AG09319 (cell line): ENCODE results near the gene SLC19A1.
"Not testable (repeated sequence)": the region's sequence is repeated elsewhere in the genome, so short reads cannot be mapped to it uniquely, and the experiment has no call there.

Source experiments
- DNase-seq: peaks from one replicate; pipeline ENCODE4 v3.0.0-alpha.2; 2010; ENCODE audit warnings: low read depth; ENCODE audit errors: extremely low read depth
- CTCF ChIP-seq: IDR thresholded peaks from 2 replicates; pipeline ENCODE4 v1.5.1; 2011; ENCODE audit warnings: low read depth, mild to moderate bottlenecking, inconsistent platforms, low read length, moderate library complexity

The SLC19A1 gene

DNA sequence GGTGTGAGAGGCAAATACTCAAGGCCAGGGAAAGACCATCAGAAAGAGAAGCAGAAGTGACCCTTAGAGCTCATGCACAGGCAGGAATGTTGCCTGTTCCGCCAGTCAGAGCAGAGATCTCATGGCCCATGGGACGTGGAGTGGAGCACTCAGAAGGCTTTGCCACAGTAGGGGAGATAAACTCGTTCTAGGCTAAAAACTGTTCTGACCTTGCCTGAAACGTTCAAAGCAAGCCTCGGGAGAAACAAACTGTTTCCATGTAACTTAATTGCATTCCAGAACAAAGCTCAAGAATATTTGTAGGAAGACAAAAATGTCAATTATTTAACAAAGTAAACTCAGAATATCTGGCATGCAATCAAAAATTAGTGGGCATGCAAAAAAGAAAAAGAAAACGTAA is 20.7 kb upstream of the SLC19A1 start:
- DNase-seq = no peak
- TF ChIP-seq CTCF = no peak

- TF ChIP-seq CTCF = no peak
- DNase-seq = no peak
These were observed 20.2 kb upstream of the SLC19A1 start for GRCh38 chr21:45562402-45562801.

GRCh38 chr21:45561241-45561640 is 19.0 kb upstream of the SLC19A1 start:
- not testable (repeated sequence) for DNase-seq

GRCh38 chr21:45560106-45561021 is 18.1 kb upstream of the SLC19A1 start:
- no peak for TF ChIP-seq CTCF
- no peak for DNase-seq

GRCh38 chr21:45559216-45560105 is 17.2 kb upstream of the SLC19A1 start:
- no peak for DNase-seq
- TF ChIP-seq CTCF = no peak

DNA sequence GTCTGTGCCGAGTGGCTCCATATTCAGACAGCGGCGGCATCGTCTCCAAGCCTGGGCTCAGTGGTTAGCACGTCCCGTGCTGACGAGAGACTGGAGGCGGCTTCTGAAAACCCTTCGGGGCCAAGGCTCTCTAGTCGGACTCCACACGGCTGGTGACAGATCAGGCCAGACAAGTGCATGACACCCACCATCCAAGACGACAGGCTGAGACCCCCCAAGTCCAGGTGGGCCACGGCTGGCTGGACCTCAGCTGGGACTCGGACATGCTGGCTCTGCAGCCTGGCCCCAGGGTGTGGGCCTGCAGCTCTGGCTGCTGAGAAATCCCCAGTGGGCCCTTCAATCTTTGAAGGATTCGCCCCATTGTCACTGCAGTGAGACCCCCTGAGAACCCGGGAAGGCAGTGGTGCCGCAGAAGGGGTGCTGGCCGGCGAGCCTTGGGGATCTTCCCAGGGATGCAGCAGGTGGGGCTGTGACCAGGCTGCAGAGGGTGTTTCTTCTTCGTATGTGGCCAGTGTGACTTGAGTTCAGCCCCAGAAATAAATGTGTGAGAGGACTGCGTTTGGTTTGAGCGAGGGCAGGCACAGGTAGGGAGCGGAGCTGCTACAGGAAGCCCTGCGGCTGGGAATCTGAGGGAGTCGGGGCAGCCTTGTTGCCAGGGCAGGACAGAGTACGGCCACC is 15.9 kb upstream of the SLC19A1 start:
- no peak for TF ChIP-seq CTCF
- DNase-seq = no peak

DNA sequence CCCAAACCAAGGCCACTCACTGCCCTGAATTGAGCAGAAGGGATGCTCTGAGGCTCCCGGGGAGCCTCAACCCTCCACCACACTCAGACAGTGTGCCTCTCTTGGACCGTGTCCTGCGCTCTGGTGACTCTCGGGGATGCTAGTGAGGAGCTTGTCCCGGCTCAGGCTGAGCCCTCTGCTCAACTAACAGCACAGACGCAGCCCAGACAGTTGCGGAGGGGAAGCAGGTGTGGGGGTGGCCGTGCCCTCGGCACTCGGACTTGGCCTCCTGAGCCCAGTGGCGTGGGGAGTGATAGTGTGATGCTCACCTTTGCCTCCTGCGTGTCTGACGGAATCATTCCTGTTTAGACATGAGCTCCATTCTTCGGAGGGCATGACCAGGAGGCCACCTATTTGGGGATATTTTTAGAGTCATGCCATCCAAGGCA is 15.4 kb upstream of the SLC19A1 start:
- TF ChIP-seq CTCF = no peak
- no peak for DNase-seq
